Hepatocyte (in vitro differentiated cells): ENCODE data around the gene ADGRL3. TPM values are rescaled to one million over a fixed set of nuclear protein-coding genes. Genes with fewer than 3 reads are reported as not detected.
A peak's percentile ranks its signal among the peaks of the same experiment; 100 is the strongest.

Source experiments
- DNase-seq: peaks from one replicate; pipeline ENCODE4 v3.0.0-alpha.2; 2016; ENCODE audit warnings: low spot score
- H2AFZ ChIP-seq: fragments of 200-600 bp; sonication (generic); 2 replicates; pipeline ENCODE4 v1.6.0; 2016; ENCODE audit warnings: antibody characterized with exemption, mild to moderate bottlenecking
- H3K27ac ChIP-seq: fragments of 200-600 bp; sonication (generic); 2 replicates; pipeline ENCODE4 v1.5.1; 2016; ENCODE audit warnings: mild to moderate bottlenecking
- H3K27me3 ChIP-seq: fragments of 200-600 bp; sonication (generic); 2 replicates; pipeline ENCODE4 v1.6.1; 2016
- H3K36me3 ChIP-seq: fragments of 200-600 bp; sonication (generic); replicated peaks from 2 replicates; pipeline ENCODE4 v1.5.1; 2016; ENCODE audit warnings: low read depth; ENCODE audit not compliant: insufficient read depth
- H3K4me1 ChIP-seq: fragments of 200-600 bp; sonication (generic); 2 replicates; pipeline ENCODE4 v1.5.1; 2016; ENCODE audit warnings: mild to moderate bottlenecking, moderate library complexity; ENCODE audit not compliant: insufficient read depth
- H3K4me2 ChIP-seq: fragments of 200-600 bp; sonication (generic); 2 replicates; pipeline ENCODE4 v1.6.0; 2016
- H3K4me3 ChIP-seq: fragments of 200-600 bp; sonication (generic); 2 replicates; pipeline ENCODE4 v1.5.1; 2016; ENCODE audit warnings: mild to moderate bottlenecking
- H3K79me2 ChIP-seq: fragments of 200-600 bp; sonication (generic); 2 replicates; pipeline ENCODE4 v1.6.0; 2017; ENCODE audit warnings: mild to moderate bottlenecking
- H3K9me2 ChIP-seq: fragments of 200-600 bp; sonication (generic); replicated peaks from 2 replicates; pipeline ENCODE4 v1.6.0; 2017; ENCODE audit warnings: mild to moderate bottlenecking; ENCODE audit not compliant: insufficient read depth
- H3K9me3 ChIP-seq: fragments of 200-600 bp; sonication (generic); 2 replicates; pipeline ENCODE4 v1.5.1; 2016; ENCODE audit warnings: low read depth, mild to moderate bottlenecking
- H4K20me1 ChIP-seq: fragments of 200-600 bp; sonication (generic); 2 replicates; pipeline ENCODE4 v1.6.0; 2016; ENCODE audit warnings: mild to moderate bottlenecking; ENCODE audit not compliant: insufficient read depth, poor library complexity, severe bottlenecking
- EZH2 ChIP-seq: fragments of 200-600 bp; sonication (generic); IDR thresholded peaks from 2 replicates; pipeline ENCODE4 v1.6.1; 2016; ENCODE audit warnings: antibody characterized with exemption, mild to moderate bottlenecking, borderline replicate concordance
- EZH2phosphoT487 ChIP-seq: fragments of 200-600 bp; sonication (generic); IDR thresholded peaks from one replicate; pipeline ENCODE4 v1.6.1; 2018; ENCODE audit warnings: antibody characterized with exemption, mild to moderate bottlenecking, low read depth, moderate library complexity; ENCODE audit not compliant: unreplicated experiment, severe bottlenecking
- WGBS: methylation state at CpG from one replicate; pipeline ENCODE4 v1.1.6; 2016; ENCODE audit warnings: low lambda C conversion rate; ENCODE audit errors: missing lambda C conversion rate; 5-methylcytosine and 5-hydroxymethylcytosine counted together
- polyA plus RNA-seq: library from polyadenylated mRNA; unstranded; fragments of >200 nt; fragmentation: Nextera tagmentation; extraction: Ambion mirVana; gene quantifications from 2 replicates; pipeline ENCODE4 v1.2.1, GENCODE V29; 2016
- total RNA-seq: library from RNA; depleted of rRNA; stranded (reverse); fragments of >200 nt; gene quantifications from 2 replicates; pipeline ENCODE4 v1.2.3, GENCODE V29; 2014
- TF ChIP-seq, protein P1 (sequence below): fragments of 200-600 bp; sonication (generic); IDR thresholded peaks from 2 replicates; pipeline ENCODE4 v1.5.1; 2016; ENCODE audit warnings: antibody characterized with exemption, mild to moderate bottlenecking; ENCODE audit not compliant: poor library complexity

The ADGRL3 gene
- total RNA-seq (21.2 and 22.7 TPM in 2 replicates), polyA plus RNA-seq (3.9 and 4.4 TPM in 2 replicates)

DNA sequence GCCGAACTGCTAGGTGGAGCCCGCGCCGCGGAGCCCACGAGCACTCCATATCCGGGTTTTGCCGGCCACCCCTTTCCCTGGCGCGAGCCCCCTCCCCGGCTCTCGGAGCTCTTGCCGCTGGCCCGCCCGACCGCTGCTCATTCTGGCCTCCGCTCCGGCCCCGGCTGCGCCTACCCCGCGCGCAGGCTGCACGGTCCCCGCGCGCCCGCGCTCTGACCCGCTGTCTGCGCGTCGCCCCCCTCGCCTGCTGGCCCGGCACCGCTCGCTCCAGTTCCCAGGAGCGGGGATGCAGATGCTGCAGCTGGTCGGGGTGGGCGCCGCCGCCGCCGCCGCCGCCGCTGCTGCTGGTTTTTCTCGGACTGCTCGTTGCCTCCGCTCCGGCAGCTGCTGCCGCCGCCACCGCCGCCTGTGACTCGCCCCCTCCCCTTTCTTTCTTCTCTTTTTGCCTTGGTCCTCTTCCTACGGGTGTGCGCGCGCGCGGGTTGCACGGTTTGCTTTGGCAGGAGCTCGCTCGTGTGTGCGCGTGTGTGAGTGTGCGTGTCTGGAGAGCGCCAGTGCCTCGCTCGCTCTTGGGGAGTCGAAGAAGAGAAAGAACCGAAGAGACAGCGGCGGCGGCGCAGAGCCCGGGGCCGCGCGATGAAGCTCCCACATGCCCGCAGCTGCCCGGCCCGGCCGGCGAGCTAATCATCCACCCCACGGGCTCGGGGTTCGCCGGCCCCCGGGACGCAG, at the start of gene ADGRL3:
ADGRL3 (plus strand) TSS at position 140 of the 729 bp plus-strand sequence.
- peak within 1 kb of the TSS; percentile 77 for H3K27ac ChIP-seq

DNA sequence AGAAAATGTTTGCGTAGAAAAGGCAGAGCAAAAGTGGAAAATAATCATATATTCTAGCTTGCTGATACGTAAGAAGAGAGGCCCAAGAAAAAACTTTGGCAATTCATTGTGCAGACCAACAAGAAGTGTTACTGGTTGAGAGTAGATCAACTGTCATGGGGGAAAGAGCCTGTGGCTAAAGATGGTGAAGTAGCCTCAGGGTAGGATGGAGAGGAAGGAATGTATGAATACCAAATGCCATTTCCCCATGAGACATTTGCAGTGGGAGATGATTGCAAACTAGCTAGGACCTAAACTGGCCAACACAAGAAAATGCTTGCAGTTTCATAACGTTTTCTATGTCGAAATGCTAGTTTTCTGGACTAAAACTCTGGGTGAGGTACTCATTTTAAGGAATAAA, 47.7 kb upstream of the ADGRL3 start:
- WGBS, result 83% methylated on average over 4 of the region's 4 CpGs
- Histone ChIP-seq H3K9me2 (no peaks in the 10 kb centered on the region), H3K4me2 (no peak overlapping the region), H3K4me3 (no peak overlapping the region), H3K9me3 (no peaks in the 10 kb centered on the region), H3K79me2 (no peaks in the 10 kb centered on the region), H3K36me3 (no peaks in the 10 kb centered on the region), H3K27me3 (no peaks in the 10 kb centered on the region), H2AFZ (no peak overlapping the region), H4K20me1 (no peaks in the 10 kb centered on the region), H3K27ac (no peak overlapping the region), H3K4me1 (no peaks in the 10 kb centered on the region)
- DNase-seq, result no peak
- TF ChIP-seq EZH2phosphoT487 (no peak), EZH2 (no peak)
- TF ChIP-seq, protein P1, sequence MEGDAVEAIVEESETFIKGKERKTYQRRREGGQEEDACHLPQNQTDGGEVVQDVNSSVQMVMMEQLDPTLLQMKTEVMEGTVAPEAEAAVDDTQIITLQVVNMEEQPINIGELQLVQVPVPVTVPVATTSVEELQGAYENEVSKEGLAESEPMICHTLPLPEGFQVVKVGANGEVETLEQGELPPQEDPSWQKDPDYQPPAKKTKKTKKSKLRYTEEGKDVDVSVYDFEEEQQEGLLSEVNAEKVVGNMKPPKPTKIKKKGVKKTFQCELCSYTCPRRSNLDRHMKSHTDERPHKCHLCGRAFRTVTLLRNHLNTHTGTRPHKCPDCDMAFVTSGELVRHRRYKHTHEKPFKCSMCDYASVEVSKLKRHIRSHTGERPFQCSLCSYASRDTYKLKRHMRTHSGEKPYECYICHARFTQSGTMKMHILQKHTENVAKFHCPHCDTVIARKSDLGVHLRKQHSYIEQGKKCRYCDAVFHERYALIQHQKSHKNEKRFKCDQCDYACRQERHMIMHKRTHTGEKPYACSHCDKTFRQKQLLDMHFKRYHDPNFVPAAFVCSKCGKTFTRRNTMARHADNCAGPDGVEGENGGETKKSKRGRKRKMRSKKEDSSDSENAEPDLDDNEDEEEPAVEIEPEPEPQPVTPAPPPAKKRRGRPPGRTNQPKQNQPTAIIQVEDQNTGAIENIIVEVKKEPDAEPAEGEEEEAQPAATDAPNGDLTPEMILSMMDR, result no peak

More for the DNA sequence above, at the start of gene ADGRL3:
- Histone ChIP-seq H2AFZ (peak within 1 kb of the TSS; percentile 87), H3K27me3 (peaks cover 40% of the 10 kb centered on the region), H3K9me3 (no peaks in the 10 kb centered on the region), H3K79me2 (peaks cover 39% of the 10 kb centered on the region), H3K36me3 (no peaks in the 10 kb centered on the region), H4K20me1 (peaks cover 7% of the 10 kb centered on the region), H3K9me2 (no peaks in the 10 kb centered on the region), H3K4me2 (peak within 1 kb of the TSS; percentile 87), H3K4me1 (no peaks in the 10 kb centered on the region), H3K4me3 (peak within 1 kb of the TSS; percentile 92)
- under 1% methylated on average over 76 of the region's 92 CpGs for WGBS
- TF ChIP-seq EZH2phosphoT487 (no peak), EZH2 (no peak)
- TF ChIP-seq, protein P1, result no peak
- DNase-seq, result peak; percentile 73

DNA sequence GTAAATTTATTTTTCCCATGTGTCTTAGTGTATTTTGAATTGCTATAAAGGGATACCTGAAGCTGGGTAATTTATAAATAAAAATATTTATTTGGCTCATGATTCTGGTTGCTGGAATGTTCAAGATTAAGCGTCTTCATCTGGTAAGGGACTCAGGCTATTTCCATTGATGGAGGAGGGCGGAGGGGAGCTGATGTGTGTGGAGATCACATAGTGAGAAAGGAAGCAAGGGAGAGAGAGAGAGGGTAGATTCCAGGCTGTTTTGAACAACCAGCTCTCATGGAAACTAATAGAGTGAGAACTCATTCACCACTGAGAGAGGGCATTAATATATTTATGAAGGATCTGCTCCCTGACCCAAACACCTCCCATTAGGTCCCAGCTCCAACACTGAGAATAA, 39.6 kb upstream of the ADGRL3 start:
- Histone ChIP-seq H2AFZ (no peak overlapping the region), H3K4me1 (no peaks in the 10 kb centered on the region), H3K9me3 (no peaks in the 10 kb centered on the region), H3K9me2 (no peaks in the 10 kb centered on the region), H3K4me3 (no peak overlapping the region), H3K36me3 (no peaks in the 10 kb centered on the region), H4K20me1 (no peaks in the 10 kb centered on the region), H3K27ac (no peak overlapping the region), H3K79me2 (no peaks in the 10 kb centered on the region), H3K27me3 (no peaks in the 10 kb centered on the region), H3K4me2 (no peak overlapping the region)
- TF ChIP-seq, protein P1, result no peak
- TF ChIP-seq EZH2, result no peak
- 95% methylated on average over 2 of the region's 2 CpGs for WGBS
- no peak for DNase-seq
